Hepatocyte (in vitro differentiated cells): ENCODE results near the gene RBBP7. TPM values are rescaled to one million over a fixed set of nuclear protein-coding genes. Genes with fewer than 3 reads are reported as not detected.
A peak's percentile ranks its signal among the peaks of the same experiment; 100 is the strongest.

Source experiments
- DNase-seq: peaks from one replicate; pipeline ENCODE4 v3.0.0-alpha.2; 2016; ENCODE audit warnings: low spot score
- H2AFZ ChIP-seq: fragments of 200-600 bp; sonication (generic); 2 replicates; pipeline ENCODE4 v1.6.0; 2016; ENCODE audit warnings: antibody characterized with exemption, mild to moderate bottlenecking
- H3K27ac ChIP-seq: fragments of 200-600 bp; sonication (generic); 2 replicates; pipeline ENCODE4 v1.5.1; 2016; ENCODE audit warnings: mild to moderate bottlenecking
- H3K27me3 ChIP-seq: fragments of 200-600 bp; sonication (generic); 2 replicates; pipeline ENCODE4 v1.6.1; 2016
- H3K36me3 ChIP-seq: fragments of 200-600 bp; sonication (generic); replicated peaks from 2 replicates; pipeline ENCODE4 v1.5.1; 2016; ENCODE audit warnings: low read depth; ENCODE audit not compliant: insufficient read depth
- H3K4me1 ChIP-seq: fragments of 200-600 bp; sonication (generic); 2 replicates; pipeline ENCODE4 v1.5.1; 2016; ENCODE audit warnings: mild to moderate bottlenecking, moderate library complexity; ENCODE audit not compliant: insufficient read depth
- H3K4me2 ChIP-seq: fragments of 200-600 bp; sonication (generic); 2 replicates; pipeline ENCODE4 v1.6.0; 2016
- H3K4me3 ChIP-seq: fragments of 200-600 bp; sonication (generic); 2 replicates; pipeline ENCODE4 v1.5.1; 2016; ENCODE audit warnings: mild to moderate bottlenecking
- H3K79me2 ChIP-seq: fragments of 200-600 bp; sonication (generic); 2 replicates; pipeline ENCODE4 v1.6.0; 2017; ENCODE audit warnings: mild to moderate bottlenecking
- H3K9me2 ChIP-seq: fragments of 200-600 bp; sonication (generic); replicated peaks from 2 replicates; pipeline ENCODE4 v1.6.0; 2017; ENCODE audit warnings: mild to moderate bottlenecking; ENCODE audit not compliant: insufficient read depth
- H3K9me3 ChIP-seq: fragments of 200-600 bp; sonication (generic); 2 replicates; pipeline ENCODE4 v1.5.1; 2016; ENCODE audit warnings: low read depth, mild to moderate bottlenecking
- H4K20me1 ChIP-seq: fragments of 200-600 bp; sonication (generic); 2 replicates; pipeline ENCODE4 v1.6.0; 2016; ENCODE audit warnings: mild to moderate bottlenecking; ENCODE audit not compliant: insufficient read depth, poor library complexity, severe bottlenecking
- CTCF ChIP-seq: fragments of 200-600 bp; sonication (generic); IDR thresholded peaks from 2 replicates; pipeline ENCODE4 v1.5.1; 2016; ENCODE audit warnings: antibody characterized with exemption, mild to moderate bottlenecking; ENCODE audit not compliant: poor library complexity
- EZH2 ChIP-seq: fragments of 200-600 bp; sonication (generic); IDR thresholded peaks from 2 replicates; pipeline ENCODE4 v1.6.1; 2016; ENCODE audit warnings: antibody characterized with exemption, mild to moderate bottlenecking, borderline replicate concordance
- EZH2phosphoT487 ChIP-seq: fragments of 200-600 bp; sonication (generic); IDR thresholded peaks from one replicate; pipeline ENCODE4 v1.6.1; 2018; ENCODE audit warnings: antibody characterized with exemption, mild to moderate bottlenecking, low read depth, moderate library complexity; ENCODE audit not compliant: unreplicated experiment, severe bottlenecking
- WGBS: methylation state at CpG from one replicate; pipeline ENCODE4 v1.1.6; 2016; ENCODE audit warnings: low lambda C conversion rate; ENCODE audit errors: missing lambda C conversion rate; 5-methylcytosine and 5-hydroxymethylcytosine counted together
- polyA plus RNA-seq: library from polyadenylated mRNA; unstranded; fragments of >200 nt; fragmentation: Nextera tagmentation; extraction: Ambion mirVana; gene quantifications from 2 replicates; pipeline ENCODE4 v1.2.1, GENCODE V29; 2016
- total RNA-seq: library from RNA; depleted of rRNA; stranded (reverse); fragments of >200 nt; gene quantifications from 2 replicates; pipeline ENCODE4 v1.2.3, GENCODE V29; 2014

The RBBP7 gene
- 170 and 185 TPM in 2 replicates for total RNA-seq
- 260 and 263 TPM in 2 replicates for polyA plus RNA-seq

- peaks cover 43% of the 10 kb centered on the region for H3K79me2 ChIP-seq
- WGBS: under 1% methylated on average over 20 of the region's 84 CpGs
- H2AFZ ChIP-seq: peak within 1 kb of the TSS; percentile 93
- H3K4me2 ChIP-seq: peak within 1 kb of the TSS; percentile 96
- peak within 1 kb of the TSS; percentile 99 for H3K27ac ChIP-seq
- no peaks in the 10 kb centered on the region for H3K27me3 ChIP-seq
- no peaks in the 10 kb centered on the region for H3K36me3 ChIP-seq
- H3K4me1 ChIP-seq: peaks cover 40% of the 10 kb centered on the region
- no peaks in the 10 kb centered on the region for H3K9me2 ChIP-seq
- peak within 1 kb of the TSS; percentile 79 for H3K4me3 ChIP-seq
- H4K20me1 ChIP-seq: peaks cover 40% of the 10 kb centered on the region
- TF ChIP-seq CTCF (no peak), EZH2 (no peak), EZH2phosphoT487 (no peak)
- H3K9me3 ChIP-seq: no peaks in the 10 kb centered on the region
- peak; percentile 99 for DNase-seq
Measured at GRCh38 chrX:16870095-16870861, at the start of gene RBBP7. TSS of gene RBBP7 (minus strand) at chrX:16870362. CDS start at chrX:16870053, 309 bp downstream.

- no peak overlapping the region for H3K4me2 ChIP-seq
- no peaks in the 10 kb centered on the region for H3K4me1 ChIP-seq
- no peaks in the 10 kb centered on the region for H3K36me3 ChIP-seq
- H3K4me3 ChIP-seq: no peak overlapping the region
- no peaks in the 10 kb centered on the region for H3K27me3 ChIP-seq
- no peak for DNase-seq
- H2AFZ ChIP-seq: no peak overlapping the region
- TF ChIP-seq EZH2phosphoT487 (no peak), CTCF (no peak), EZH2 (no peak)
- H3K79me2 ChIP-seq: no peaks in the 10 kb centered on the region
- no peaks in the 10 kb centered on the region for H3K9me3 ChIP-seq
- H3K9me2 ChIP-seq: no peaks in the 10 kb centered on the region
- H4K20me1 ChIP-seq: no peaks in the 10 kb centered on the region
- no peak overlapping the region for H3K27ac ChIP-seq
Measured at GRCh38 chrX:16918979-16919378, 48.8 kb upstream of the RBBP7 start.

GRCh38 chrX:16917120-16917519 lies 47.0 kb upstream of the RBBP7 start:
- no peak for DNase-seq
- 85% methylated on average over 6 of the region's 6 CpGs for WGBS
- Histone ChIP-seq H3K27ac (no peak overlapping the region), H3K4me1 (no peaks in the 10 kb centered on the region), H3K79me2 (no peaks in the 10 kb centered on the region), H3K4me2 (no peak overlapping the region), H3K36me3 (no peaks in the 10 kb centered on the region), H3K4me3 (no peak overlapping the region), H3K9me3 (no peaks in the 10 kb centered on the region), H3K9me2 (no peaks in the 10 kb centered on the region), H3K27me3 (no peaks in the 10 kb centered on the region), H2AFZ (no peak overlapping the region), H4K20me1 (no peaks in the 10 kb centered on the region)
- no peak for TF ChIP-seq CTCF
- TF ChIP-seq EZH2phosphoT487: no peak
- TF ChIP-seq EZH2: no peak
